ENCODE measurements around the gene ARHGEF19. TPM values are rescaled to one million over a fixed set of nuclear protein-coding genes. Genes with fewer than 3 reads are reported as not detected.

ARHGEF19 gene
- total and polyA plus RNA-seq, 10 of the 15 experiments (the other 5 are each of a cell fraction or from before 2014, with no cell fraction given): 0.15 to 2.9 (median 0.67) TPM; not detected in 1

DNA sequence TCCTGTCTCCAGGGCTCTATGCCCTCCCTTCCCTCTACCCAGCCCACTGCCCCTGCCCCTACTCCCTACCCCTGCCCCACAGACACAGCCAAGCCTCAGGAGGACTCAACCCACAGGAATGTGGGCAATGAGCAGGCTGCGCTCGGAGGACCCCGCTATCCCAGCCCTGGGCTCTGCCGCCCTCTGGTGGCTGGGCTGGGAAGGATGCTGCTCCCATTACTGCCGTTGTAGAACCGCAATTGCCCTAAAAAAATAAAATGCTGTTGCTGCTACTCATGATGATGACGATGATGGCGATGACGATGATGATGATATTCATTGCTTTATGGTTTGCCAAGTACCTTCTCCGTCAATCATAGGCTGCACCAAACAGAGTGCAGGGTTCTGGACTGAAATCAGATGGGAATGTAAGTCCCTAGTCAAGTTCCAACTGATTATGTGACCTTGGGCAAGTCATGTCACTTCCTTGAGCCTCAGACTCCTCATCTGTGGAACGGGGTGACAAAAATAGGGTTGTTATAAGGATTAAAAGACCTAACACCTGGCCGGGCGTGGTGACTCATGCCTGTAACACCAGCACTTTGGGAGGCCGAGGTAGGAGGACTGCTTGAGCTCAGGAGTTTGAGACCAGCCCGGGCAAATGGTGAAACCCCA, 24.6 kb downstream of the ARHGEF19 start (continued):
- TF ChIP-seq JUNB (IDR thresholded peaks at IDR 0.05) (no peak), SIN3A (IDR thresholded peaks at IDR 0.05; ENCODE audit: low read depth, low read length) (no peak), SMC3 (IDR thresholded peaks at IDR 0.05; ENCODE audit: borderline replicate concordance, low read length) (peak; percentile 98), CBX3 (IDR thresholded peaks at IDR 0.05; ENCODE audit: borderline replicate concordance, low read depth) (no peak), MXI1 (IDR thresholded peaks at IDR 0.05; ENCODE audit: low read depth, low read length) (no peak), HCFC1 (IDR thresholded peaks at IDR 0.05; ENCODE audit: low read length) (no peak), JUND (IDR thresholded peaks at IDR 0.05; ENCODE audit: low read depth, low read length) (no peak), CHD4 (IDR thresholded peaks at IDR 0.05) (no peak), ASH2L (IDR thresholded peaks at IDR 0.05; ENCODE audit: borderline replicate concordance, low read depth) (no peak), DPF2 (IDR thresholded peaks at IDR 0.05) (no peak), TBL1XR1 (IDR thresholded peaks at IDR 0.05; ENCODE audit: low read depth, low read length) (no peak), KDM1A (IDR thresholded peaks at IDR 0.05; ENCODE audit: borderline replicate concordance) (no peak), RUNX3 (IDR thresholded peaks at IDR 0.05; ENCODE audit: low read length) (peak; percentile 57), PML (IDR thresholded peaks at IDR 0.05; ENCODE audit: low read length) (no peak)
- TF ChIP-seq, protein P1, sequence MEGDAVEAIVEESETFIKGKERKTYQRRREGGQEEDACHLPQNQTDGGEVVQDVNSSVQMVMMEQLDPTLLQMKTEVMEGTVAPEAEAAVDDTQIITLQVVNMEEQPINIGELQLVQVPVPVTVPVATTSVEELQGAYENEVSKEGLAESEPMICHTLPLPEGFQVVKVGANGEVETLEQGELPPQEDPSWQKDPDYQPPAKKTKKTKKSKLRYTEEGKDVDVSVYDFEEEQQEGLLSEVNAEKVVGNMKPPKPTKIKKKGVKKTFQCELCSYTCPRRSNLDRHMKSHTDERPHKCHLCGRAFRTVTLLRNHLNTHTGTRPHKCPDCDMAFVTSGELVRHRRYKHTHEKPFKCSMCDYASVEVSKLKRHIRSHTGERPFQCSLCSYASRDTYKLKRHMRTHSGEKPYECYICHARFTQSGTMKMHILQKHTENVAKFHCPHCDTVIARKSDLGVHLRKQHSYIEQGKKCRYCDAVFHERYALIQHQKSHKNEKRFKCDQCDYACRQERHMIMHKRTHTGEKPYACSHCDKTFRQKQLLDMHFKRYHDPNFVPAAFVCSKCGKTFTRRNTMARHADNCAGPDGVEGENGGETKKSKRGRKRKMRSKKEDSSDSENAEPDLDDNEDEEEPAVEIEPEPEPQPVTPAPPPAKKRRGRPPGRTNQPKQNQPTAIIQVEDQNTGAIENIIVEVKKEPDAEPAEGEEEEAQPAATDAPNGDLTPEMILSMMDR (IDR thresholded peaks at IDR 0.05 in 2 of 3, conservative IDR thresholded peaks at IDR 0.05 in 1 of 3; ENCODE audit: control insufficient read depth in 2 of 3, extremely low read depth in 1 of 3, insufficient read depth in 1 of 3, low read depth in 3 of 3, low read length in 3 of 3): peak; percentile 91 to 96 (median 94)
- TF ChIP-seq, protein P2, sequence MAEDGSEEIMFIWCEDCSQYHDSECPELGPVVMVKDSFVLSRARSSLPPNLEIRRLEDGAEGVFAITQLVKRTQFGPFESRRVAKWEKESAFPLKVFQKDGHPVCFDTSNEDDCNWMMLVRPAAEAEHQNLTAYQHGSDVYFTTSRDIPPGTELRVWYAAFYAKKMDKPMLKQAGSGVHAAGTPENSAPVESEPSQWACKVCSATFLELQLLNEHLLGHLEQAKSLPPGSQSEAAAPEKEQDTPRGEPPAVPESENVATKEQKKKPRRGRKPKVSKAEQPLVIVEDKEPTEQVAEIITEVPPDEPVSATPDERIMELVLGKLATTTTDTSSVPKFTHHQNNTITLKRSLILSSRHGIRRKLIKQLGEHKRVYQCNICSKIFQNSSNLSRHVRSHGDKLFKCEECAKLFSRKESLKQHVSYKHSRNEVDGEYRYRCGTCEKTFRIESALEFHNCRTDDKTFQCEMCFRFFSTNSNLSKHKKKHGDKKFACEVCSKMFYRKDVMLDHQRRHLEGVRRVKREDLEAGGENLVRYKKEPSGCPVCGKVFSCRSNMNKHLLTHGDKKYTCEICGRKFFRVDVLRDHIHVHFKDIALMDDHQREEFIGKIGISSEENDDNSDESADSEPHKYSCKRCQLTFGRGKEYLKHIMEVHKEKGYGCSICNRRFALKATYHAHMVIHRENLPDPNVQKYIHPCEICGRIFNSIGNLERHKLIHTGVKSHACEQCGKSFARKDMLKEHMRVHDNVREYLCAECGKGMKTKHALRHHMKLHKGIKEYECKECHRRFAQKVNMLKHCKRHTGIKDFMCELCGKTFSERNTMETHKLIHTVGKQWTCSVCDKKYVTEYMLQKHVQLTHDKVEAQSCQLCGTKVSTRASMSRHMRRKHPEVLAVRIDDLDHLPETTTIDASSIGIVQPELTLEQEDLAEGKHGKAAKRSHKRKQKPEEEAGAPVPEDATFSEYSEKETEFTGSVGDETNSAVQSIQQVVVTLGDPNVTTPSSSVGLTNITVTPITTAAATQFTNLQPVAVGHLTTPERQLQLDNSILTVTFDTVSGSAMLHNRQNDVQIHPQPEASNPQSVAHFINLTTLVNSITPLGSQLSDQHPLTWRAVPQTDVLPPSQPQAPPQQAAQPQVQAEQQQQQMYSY (CRISPR knock-in tag; IDR thresholded peaks at IDR 0.05): no peak
- TF ChIP-seq, protein P3, sequence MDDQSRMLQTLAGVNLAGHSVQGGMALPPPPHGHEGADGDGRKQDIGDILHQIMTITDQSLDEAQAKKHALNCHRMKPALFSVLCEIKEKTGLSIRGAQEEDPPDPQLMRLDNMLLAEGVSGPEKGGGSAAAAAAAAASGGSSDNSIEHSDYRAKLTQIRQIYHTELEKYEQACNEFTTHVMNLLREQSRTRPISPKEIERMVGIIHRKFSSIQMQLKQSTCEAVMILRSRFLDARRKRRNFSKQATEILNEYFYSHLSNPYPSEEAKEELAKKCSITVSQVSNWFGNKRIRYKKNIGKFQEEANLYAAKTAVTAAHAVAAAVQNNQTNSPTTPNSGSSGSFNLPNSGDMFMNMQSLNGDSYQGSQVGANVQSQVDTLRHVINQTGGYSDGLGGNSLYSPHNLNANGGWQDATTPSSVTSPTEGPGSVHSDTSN (IDR thresholded peaks at IDR 0.05; ENCODE audit: insufficient replicate concordance, low read depth, low read length): no peak
- TF ChIP-seq, protein P4, sequence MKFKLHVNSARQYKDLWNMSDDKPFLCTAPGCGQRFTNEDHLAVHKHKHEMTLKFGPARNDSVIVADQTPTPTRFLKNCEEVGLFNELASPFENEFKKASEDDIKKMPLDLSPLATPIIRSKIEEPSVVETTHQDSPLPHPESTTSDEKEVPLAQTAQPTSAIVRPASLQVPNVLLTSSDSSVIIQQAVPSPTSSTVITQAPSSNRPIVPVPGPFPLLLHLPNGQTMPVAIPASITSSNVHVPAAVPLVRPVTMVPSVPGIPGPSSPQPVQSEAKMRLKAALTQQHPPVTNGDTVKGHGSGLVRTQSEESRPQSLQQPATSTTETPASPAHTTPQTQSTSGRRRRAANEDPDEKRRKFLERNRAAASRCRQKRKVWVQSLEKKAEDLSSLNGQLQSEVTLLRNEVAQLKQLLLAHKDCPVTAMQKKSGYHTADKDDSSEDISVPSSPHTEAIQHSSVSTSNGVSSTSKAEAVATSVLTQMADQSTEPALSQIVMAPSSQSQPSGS (IDR thresholded peaks at IDR 0.05; ENCODE audit: low read length): no peak
- TF ChIP-seq, protein P5, sequence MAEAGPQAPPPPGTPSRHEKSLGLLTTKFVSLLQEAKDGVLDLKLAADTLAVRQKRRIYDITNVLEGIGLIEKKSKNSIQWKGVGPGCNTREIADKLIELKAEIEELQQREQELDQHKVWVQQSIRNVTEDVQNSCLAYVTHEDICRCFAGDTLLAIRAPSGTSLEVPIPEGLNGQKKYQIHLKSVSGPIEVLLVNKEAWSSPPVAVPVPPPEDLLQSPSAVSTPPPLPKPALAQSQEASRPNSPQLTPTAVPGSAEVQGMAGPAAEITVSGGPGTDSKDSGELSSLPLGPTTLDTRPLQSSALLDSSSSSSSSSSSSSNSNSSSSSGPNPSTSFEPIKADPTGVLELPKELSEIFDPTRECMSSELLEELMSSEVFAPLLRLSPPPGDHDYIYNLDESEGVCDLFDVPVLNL (IDR thresholded peaks at IDR 0.05; ENCODE audit: low read depth, low read length): no peak
- TF ChIP-seq, protein P6, sequence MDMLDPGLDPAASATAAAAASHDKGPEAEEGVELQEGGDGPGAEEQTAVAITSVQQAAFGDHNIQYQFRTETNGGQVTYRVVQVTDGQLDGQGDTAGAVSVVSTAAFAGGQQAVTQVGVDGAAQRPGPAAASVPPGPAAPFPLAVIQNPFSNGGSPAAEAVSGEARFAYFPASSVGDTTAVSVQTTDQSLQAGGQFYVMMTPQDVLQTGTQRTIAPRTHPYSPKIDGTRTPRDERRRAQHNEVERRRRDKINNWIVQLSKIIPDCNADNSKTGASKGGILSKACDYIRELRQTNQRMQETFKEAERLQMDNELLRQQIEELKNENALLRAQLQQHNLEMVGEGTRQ (IDR thresholded peaks at IDR 0.05; ENCODE audit: borderline replicate concordance, low read depth, low read length): no peak

Measured in GM12878 (cell line).